Endothelial cell of umbilical vein (primary cell): Measurements from ENCODE around the gene TXK. TPM values are rescaled to one million over a fixed set of nuclear protein-coding genes. Genes with fewer than 3 reads are reported as not detected.

Source experiments
- BruUV-seq: library from RNA; stranded (reverse); fragments of 400-500 nt; replicated peaks from 2 replicates; lab custom pipeline; 2021; lab: Mats Ljungman, UMichigan
- CTCF ChIA-PET: fragments of 300-600, 350-600 bp; sonication (Branson Sonifier 250); formaldehyde crosslinking; loops from one replicate; lab custom pipeline; 2021; ENCODE audit warnings: antibody characterized with exemption, inconsistent platforms; lab: Charles Lee
- POLR2A ChIA-PET: fragments of 300-600, 350-600 bp; sonication (Branson Sonifier 250); formaldehyde crosslinking; loops from one replicate; lab custom pipeline; 2021; ENCODE audit warnings: antibody characterized with exemption, inconsistent platforms; lab: Charles Lee
- DNase-seq: peaks from one replicate; pipeline ENCODE4 v3.0.0-alpha.2; 2011; ENCODE audit warnings: low read depth, low spot score
- FAIRE-seq: peaks from 2 replicates; lab custom pipeline; 2011; peaks lifted over from hg19 to GRCh38; lab: Jason Lieb, UNC
- H2AFZ ChIP-seq: 2 replicates; pipeline ENCODE4 v1.6.0; 2012; ENCODE audit warnings: low read depth, low read length, control low read depth, inconsistent platforms
- H3K27ac ChIP-seq: 2 replicates; pipeline ENCODE4 v1.5.1; 2011; ENCODE audit warnings: low read depth, mild to moderate bottlenecking, control low read depth, low read length, moderate library complexity; ENCODE audit not compliant: insufficient read depth
- H3K27me3 ChIP-seq, 2 experiments: 2 replicates each; pipeline versions ENCODE4 v1.6.0 to v1.6.1; 2011; ENCODE audit warnings: low read length in 2 of 2, mixed read lengths in 1 of 2; ENCODE audit not compliant: control insufficient read depth in 2 of 2, insufficient read depth in 2 of 2
- H3K36me3 ChIP-seq, 2 experiments: 2 replicates in 1 of 2; 3 replicates in 1 of 2; pipeline ENCODE4 v1.5.1; 2011; ENCODE audit warnings: low read length in 2 of 2, mild to moderate bottlenecking in 1 of 2, moderate library complexity in 1 of 2; ENCODE audit not compliant: control insufficient read depth in 2 of 2, insufficient read depth in 2 of 2; ENCODE audit errors: extremely low read depth in 1 of 2
- H3K4me1 ChIP-seq: 3 replicates; pipeline ENCODE4 v1.5.1; 2011; ENCODE audit warnings: mild to moderate bottlenecking, low read length; ENCODE audit not compliant: control insufficient read depth, insufficient read depth; ENCODE audit errors: extremely low read depth
- H3K4me2 ChIP-seq: 2 replicates; pipeline ENCODE4 v1.6.1; 2011; ENCODE audit warnings: low read length, control low read depth, mixed read lengths; ENCODE audit not compliant: insufficient read depth
- H3K4me3 ChIP-seq, 3 experiments: fragments of 200-600 bp in 1 of 3; sonication (generic), shearing (Covaris generic) in 1 of 3; replicated peaks in 1 of 3; 2 replicates each; pipeline ENCODE4 v1.5.1; 2011 to 2016; ENCODE audit warnings: control low read depth in 3 of 3, low read length in 3 of 3, mild to moderate bottlenecking in 2 of 3, inconsistent platforms in 1 of 3, low read depth in 1 of 3, moderate library complexity in 1 of 3; ENCODE audit not compliant: insufficient read depth in 1 of 3
- H3K79me2 ChIP-seq: 2 replicates; pipeline ENCODE4 v1.6.0; 2012; ENCODE audit warnings: low read length, inconsistent platforms; ENCODE audit not compliant: control insufficient read depth, insufficient read depth
- H3K9ac ChIP-seq: replicated peaks from 2 replicates; pipeline ENCODE3; 2011; ENCODE audit warnings: low read length, control low read depth; ENCODE audit not compliant: insufficient read depth; ENCODE audit errors: extremely low read depth
- H3K9me1 ChIP-seq: replicated peaks from 3 replicates; pipeline ENCODE4 v1.6.0; 2011; ENCODE audit warnings: mild to moderate bottlenecking, low read length; ENCODE audit not compliant: control insufficient read depth, insufficient read depth; ENCODE audit errors: extremely low read depth
- H3K9me3 ChIP-seq: replicated peaks from 2 replicates; pipeline ENCODE4 v1.5.1; 2012; ENCODE audit warnings: low read length, inconsistent platforms; ENCODE audit not compliant: control insufficient read depth, insufficient read depth
- H4K20me1 ChIP-seq: replicated peaks from 2 replicates; pipeline ENCODE3; 2011; ENCODE audit warnings: mild to moderate bottlenecking, low read length; ENCODE audit not compliant: control insufficient read depth, insufficient read depth; ENCODE audit errors: extremely low read depth
- EZH2 ChIP-seq: IDR thresholded peaks from 2 replicates; pipeline ENCODE4 v1.6.1; 2012; ENCODE audit warnings: borderline replicate concordance, low read depth, mild to moderate bottlenecking, moderate library complexity, low read length, inconsistent platforms; ENCODE audit not compliant: severe bottlenecking
- FOS ChIP-seq: IDR thresholded peaks from 2 replicates; pipeline ENCODE4 v1.6.1; 2011; ENCODE audit warnings: mild to moderate bottlenecking, low read length, moderate library complexity, borderline replicate concordance; ENCODE audit not compliant: insufficient read depth
- GATA2 ChIP-seq: IDR thresholded peaks from 2 replicates; pipeline ENCODE4 v1.7.0; 2011; ENCODE audit warnings: low read depth, mild to moderate bottlenecking, moderate library complexity, mixed read lengths, low read length; ENCODE audit not compliant: insufficient read length, insufficient read depth
- JUN ChIP-seq: IDR thresholded peaks from 2 replicates; pipeline ENCODE4 v1.6.1; 2011; ENCODE audit warnings: borderline replicate concordance, low read depth; ENCODE audit not compliant: insufficient read length, insufficient read depth
- MYC ChIP-seq: IDR thresholded peaks from one replicate; pipeline ENCODE4 v1.6.1; 2011; ENCODE audit warnings: mild to moderate bottlenecking, low read depth, low read length
- POLR2A ChIP-seq: IDR thresholded peaks from 2 replicates; pipeline ENCODE4 v1.6.1; 2012; ENCODE audit warnings: low read depth, mild to moderate bottlenecking, control low read depth, low read length
- POLR2AphosphoS5 ChIP-seq: IDR thresholded peaks from 2 replicates; pipeline ENCODE4 v1.6.1; 2012; ENCODE audit warnings: low read depth, mild to moderate bottlenecking, control low read depth, low read length, moderate library complexity; ENCODE audit not compliant: insufficient read depth
- dilution Hi-C: fragments of 300-500 bp; cut with MboI; formaldehyde crosslinking; loops from one replicate; pipeline ENCODE4 v1.15.0; 2019; ENCODE audit warnings: low sequenced_read_pairs; ENCODE audit not compliant: extremely low pct_ligation_motif_present
- intact Hi-C: fragments of 100-400 bp; cut with micrococcal nuclease; formaldehyde crosslinking; loops from one replicate; pipeline ENCODE4 v1.10.0; 2022
- polyA plus RNA-seq, 4 experiments: library from polyadenylated mRNA; depleted of rRNA in 3 of 4; stranded (reverse) in 3 of 4; unstranded in 1 of 4; fragments of >200 nt; gene quantifications; 2 replicates each; pipeline versions ENCODE4 v1.2.1 to v1.2.3, GENCODE V29; 2011 to 2012; ENCODE audit warnings: missing spikeins in 1 of 4
- total RNA-seq: library from RNA; stranded (reverse); gene quantifications from 2 replicates; pipeline ENCODE4 v1.2.3, GENCODE V29; 2021
- TF ChIP-seq, protein P1 (sequence below), 2 donors: IDR thresholded peaks; 1 replicate in 1 of 2; 2 replicates in 1 of 2; pipeline ENCODE4 v1.5.1; 2011; ENCODE audit warnings: low read length in 2 of 2, mild to moderate bottlenecking in 2 of 2, moderate library complexity in 2 of 2, control low read depth in 1 of 2, inconsistent platforms in 1 of 2, low read depth in 1 of 2; ENCODE audit not compliant: insufficient read depth in 1 of 2; ENCODE audit errors: extremely low read depth in 1 of 2
- TF ChIP-seq, protein P2 (sequence below): IDR thresholded peaks from 2 replicates; pipeline ENCODE4 v1.6.1; 2011; ENCODE audit not compliant: insufficient read depth, insufficient read length

Gene TXK
- total and polyA plus RNA-seq, 2 donors (not counting 3 experiments of a cell fraction or from before 2014, with no cell fraction given): 0.26 to 0.97 TPM

- Histone ChIP-seq H3K9ac (no peak overlapping the region), H3K27ac (no peak overlapping the region), H3K9me1 (no peaks in the 10 kb centered on the region), H3K36me3 (no peaks in the 10 kb centered on the region), H3K4me1 (no peaks in the 10 kb centered on the region), H3K9me3 (no peaks in the 10 kb centered on the region), H3K79me2 (no peaks in the 10 kb centered on the region), H4K20me1 (no peaks in the 10 kb centered on the region), H2AFZ (no peak overlapping the region), H3K4me3 (no peak overlapping the region), H3K27me3 (no peaks in the 10 kb centered on the region), H3K4me2 (no peak overlapping the region)
- TF ChIP-seq, protein P1, sequence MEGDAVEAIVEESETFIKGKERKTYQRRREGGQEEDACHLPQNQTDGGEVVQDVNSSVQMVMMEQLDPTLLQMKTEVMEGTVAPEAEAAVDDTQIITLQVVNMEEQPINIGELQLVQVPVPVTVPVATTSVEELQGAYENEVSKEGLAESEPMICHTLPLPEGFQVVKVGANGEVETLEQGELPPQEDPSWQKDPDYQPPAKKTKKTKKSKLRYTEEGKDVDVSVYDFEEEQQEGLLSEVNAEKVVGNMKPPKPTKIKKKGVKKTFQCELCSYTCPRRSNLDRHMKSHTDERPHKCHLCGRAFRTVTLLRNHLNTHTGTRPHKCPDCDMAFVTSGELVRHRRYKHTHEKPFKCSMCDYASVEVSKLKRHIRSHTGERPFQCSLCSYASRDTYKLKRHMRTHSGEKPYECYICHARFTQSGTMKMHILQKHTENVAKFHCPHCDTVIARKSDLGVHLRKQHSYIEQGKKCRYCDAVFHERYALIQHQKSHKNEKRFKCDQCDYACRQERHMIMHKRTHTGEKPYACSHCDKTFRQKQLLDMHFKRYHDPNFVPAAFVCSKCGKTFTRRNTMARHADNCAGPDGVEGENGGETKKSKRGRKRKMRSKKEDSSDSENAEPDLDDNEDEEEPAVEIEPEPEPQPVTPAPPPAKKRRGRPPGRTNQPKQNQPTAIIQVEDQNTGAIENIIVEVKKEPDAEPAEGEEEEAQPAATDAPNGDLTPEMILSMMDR (IDR thresholded peaks at IDR 0.05; ENCODE audit: extremely low read depth in 1 of 2, insufficient read depth in 1 of 2, low read depth in 1 of 2, low read length in 2 of 2): no peak
- no peak for TF ChIP-seq FOS
- TF ChIP-seq POLR2A: no peak
- TF ChIP-seq JUN: no peak
- TF ChIP-seq GATA2: no peak
- TF ChIP-seq POLR2AphosphoS5: no peak
- no peak for TF ChIP-seq EZH2
- TF ChIP-seq, protein P2, sequence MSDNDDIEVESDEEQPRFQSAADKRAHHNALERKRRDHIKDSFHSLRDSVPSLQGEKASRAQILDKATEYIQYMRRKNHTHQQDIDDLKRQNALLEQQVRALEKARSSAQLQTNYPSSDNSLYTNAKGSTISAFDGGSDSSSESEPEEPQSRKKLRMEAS: no peak
- TF ChIP-seq MYC: no peak
- BruUV-seq: no TSS peak
- intact Hi-C loops: no loop called here
- DNase-seq (no peak), FAIRE-seq (no peak)
- ChIA-PET CTCF (no interaction called here), POLR2A (no interaction called here)
- dilution Hi-C loops: no loop called here
These were observed 60.4 kb downstream of the TXK start for GRCh38 chr4:48073567-48074103.
